VCaP (cell line): ENCODE measurements around the gene USP9X.
"Not testable (repeated sequence)": the region's sequence is repeated elsewhere in the genome, so short reads cannot be mapped to it uniquely, and the experiment has no call there.

ENCODE experiments used
- H3K27ac ChIP-seq: fragments of 450-650 bp; 2 replicates; pipeline ENCODE4 v1.5.1; 2017
- TF ChIP-seq, protein P1 (sequence below): fragments of 450-650 bp; conservative IDR thresholded peaks from 2 replicates; pipeline ENCODE4 v1.5.1; 2017; ENCODE audit warnings: mild to moderate bottlenecking, moderate library complexity

USP9X gene

DNA sequence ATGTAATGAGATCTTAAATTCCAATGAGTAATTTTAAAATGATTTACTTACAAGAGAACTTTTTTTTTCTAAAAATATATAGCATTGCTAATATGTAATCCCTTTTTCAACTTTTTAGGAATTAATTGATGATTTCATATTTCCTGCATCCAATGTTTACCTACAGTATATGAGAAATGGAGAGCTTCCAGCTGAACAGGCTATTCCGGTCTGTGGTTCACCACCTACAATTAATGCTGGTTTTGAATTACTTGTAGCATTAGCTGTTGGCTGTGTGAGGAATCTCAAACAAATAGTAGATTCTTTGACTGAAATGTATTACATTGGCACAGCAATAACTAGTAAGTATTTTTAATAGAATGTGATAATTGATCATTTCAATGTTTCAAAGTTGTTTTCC, 113.2 kb downstream of the USP9X start:
- TF ChIP-seq, protein P1, sequence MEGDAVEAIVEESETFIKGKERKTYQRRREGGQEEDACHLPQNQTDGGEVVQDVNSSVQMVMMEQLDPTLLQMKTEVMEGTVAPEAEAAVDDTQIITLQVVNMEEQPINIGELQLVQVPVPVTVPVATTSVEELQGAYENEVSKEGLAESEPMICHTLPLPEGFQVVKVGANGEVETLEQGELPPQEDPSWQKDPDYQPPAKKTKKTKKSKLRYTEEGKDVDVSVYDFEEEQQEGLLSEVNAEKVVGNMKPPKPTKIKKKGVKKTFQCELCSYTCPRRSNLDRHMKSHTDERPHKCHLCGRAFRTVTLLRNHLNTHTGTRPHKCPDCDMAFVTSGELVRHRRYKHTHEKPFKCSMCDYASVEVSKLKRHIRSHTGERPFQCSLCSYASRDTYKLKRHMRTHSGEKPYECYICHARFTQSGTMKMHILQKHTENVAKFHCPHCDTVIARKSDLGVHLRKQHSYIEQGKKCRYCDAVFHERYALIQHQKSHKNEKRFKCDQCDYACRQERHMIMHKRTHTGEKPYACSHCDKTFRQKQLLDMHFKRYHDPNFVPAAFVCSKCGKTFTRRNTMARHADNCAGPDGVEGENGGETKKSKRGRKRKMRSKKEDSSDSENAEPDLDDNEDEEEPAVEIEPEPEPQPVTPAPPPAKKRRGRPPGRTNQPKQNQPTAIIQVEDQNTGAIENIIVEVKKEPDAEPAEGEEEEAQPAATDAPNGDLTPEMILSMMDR = no peak
- peak overlapping the region; percentile 84 for H3K27ac ChIP-seq

DNA sequence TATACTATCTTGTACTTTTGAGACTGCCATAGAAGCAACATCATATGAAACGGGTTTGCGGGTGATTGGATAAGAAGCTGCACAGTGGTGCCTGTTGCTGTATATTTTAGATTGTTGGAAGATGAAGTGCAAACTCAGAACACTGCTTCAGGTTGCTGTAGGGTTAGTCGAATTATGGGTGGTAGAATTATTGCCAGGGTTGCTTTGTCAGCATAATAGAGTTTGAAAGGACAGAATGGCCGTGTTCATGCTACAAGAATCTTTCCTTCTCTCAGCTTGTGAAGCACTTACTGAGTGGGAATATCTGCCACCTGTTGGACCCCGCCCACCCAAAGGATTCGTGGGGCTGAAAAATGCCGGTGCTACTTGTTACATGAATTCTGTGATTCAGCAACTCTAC, 115.5 kb downstream of the USP9X start:
- no peak overlapping the region for H3K27ac ChIP-seq
- TF ChIP-seq, protein P1 = no peak

DNA sequence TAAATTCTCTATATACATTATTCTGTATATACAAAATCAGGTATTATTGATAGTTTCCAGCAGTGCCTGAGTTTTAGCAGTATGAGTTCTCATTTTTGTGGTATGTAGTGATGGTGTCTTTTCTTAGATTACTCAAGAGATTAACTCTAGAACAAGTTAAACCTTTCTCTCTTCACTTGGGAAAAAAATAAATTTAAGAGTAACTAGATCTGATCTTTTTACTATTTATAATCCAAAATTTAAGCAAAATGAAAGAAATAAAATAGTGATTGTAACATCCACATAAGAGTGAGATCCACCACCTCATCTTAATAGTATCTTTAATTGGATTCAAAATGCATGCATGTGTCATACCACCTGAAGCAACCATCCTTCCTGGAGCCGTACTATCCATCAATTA, 124.6 kb downstream of the USP9X start:
- TF ChIP-seq, protein P1 = no peak
- H3K27ac ChIP-seq = no peak overlapping the region

- TF ChIP-seq, protein P1 = no peak
- H3K27ac ChIP-seq = no peak overlapping the region
These were observed 139.4 kb downstream of the USP9X start for GRCh38 chrX:41224605-41225004.

DNA sequence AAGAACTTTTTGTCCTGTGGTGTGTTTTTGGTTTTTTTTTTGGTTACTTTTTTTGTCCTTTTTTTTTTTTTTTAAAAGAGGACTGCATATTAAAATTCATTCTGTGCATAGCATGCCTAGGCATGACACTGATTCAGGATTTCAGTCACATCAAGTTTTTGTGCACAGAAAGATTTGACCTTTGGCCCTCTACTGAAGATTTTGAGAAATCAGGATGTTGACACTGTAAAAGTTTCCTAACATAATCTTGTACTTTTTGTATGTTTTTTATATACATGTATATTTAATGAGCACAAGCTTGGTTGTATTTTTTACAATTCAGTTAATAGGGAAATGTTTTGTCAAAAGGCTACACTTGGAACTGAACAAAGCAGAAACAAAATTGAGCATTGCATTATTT, 148.7 kb downstream of the USP9X start:
- TF ChIP-seq, protein P1 = no peak
- H3K27ac ChIP-seq = no peak overlapping the region

DNA sequence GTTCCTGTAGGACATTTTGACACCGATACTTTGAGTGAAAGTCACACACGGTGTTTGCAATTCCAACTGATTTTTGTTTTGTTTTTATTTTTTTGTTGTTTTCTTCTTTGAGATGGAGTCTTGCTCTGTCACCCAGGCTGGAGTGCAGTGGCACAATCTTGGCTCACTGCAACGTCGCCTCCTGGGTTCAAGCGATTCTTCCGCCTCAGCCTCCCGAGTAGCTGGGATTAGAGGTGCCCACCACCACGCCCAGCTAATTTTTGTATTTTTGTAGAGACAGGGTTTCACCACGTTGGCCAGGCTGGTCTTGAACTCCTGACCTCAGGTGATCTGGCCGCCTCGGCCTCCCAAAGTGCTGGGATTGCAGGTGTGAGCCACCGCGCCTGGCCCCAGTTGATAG, 149.2 kb downstream of the USP9X start:
- not testable (repeated sequence) for H3K27ac ChIP-seq

- TF ChIP-seq, protein P1 = no peak
- no peak overlapping the region for H3K27ac ChIP-seq
These were observed 149.7 kb downstream of the USP9X start for GRCh38 chrX:41234962-41235361.

- TF ChIP-seq, protein P1 = no peak
- H3K27ac ChIP-seq = no peak overlapping the region
These were observed 151.4 kb downstream of the USP9X start for GRCh38 chrX:41236629-41237028.
